HCT116 (cell line): ENCODE results near the gene SLC29A1. TPM values are rescaled to one million over a fixed set of nuclear protein-coding genes. Genes with fewer than 3 reads are reported as not detected.
A peak's percentile ranks its signal among the peaks of the same experiment; 100 is the strongest.

Experiments used
- ATAC-seq: fragments of 200-7000 bp; cut with Tn5 transposase; 2 replicates; pipeline ENCODE4 v1.9.1; 2020; ENCODE audit warnings: mild to moderate bottlenecking, moderate library complexity
- BruUV-seq: library from RNA; stranded (reverse); fragments of 400-500 nt; replicated peaks from 2 replicates; lab custom pipeline; 2021; lab: Mats Ljungman, UMichigan
- CTCF ChIA-PET: fragments of 300-600 bp; sonication (Branson Sonifier 250); formaldehyde crosslinking; loops from one replicate; lab custom pipeline; 2021; ENCODE audit warnings: antibody characterized with exemption; lab: Charles Lee
- POLR2A ChIA-PET: fragments of 300-600, 350-600 bp; sonication (Branson Sonifier 250); formaldehyde crosslinking; loops from one replicate; lab custom pipeline; 2021; ENCODE audit warnings: antibody characterized with exemption; lab: Charles Lee
- RAD21 ChIA-PET, 2 experiments: fragments of 300-600 bp; sonication (Branson Sonifier 250); formaldehyde crosslinking; loops; one replicate each; lab custom pipeline; 2023; ENCODE audit warnings: low total read pairs in 2 of 2; ENCODE audit not compliant: uncharacterized antibody in 2 of 2, unreplicated experiment in 2 of 2, low non-redundant PET in 1 of 2; lab: Charles Lee
- DNase-seq: peaks from one replicate; pipeline ENCODE4 v3.0.0-alpha.2; 2010; ENCODE audit warnings: low read depth, low spot score
- H2AFZ ChIP-seq: fragments of 200-600 bp; shearing (Covaris generic), sonication (generic); 2 replicates; pipeline ENCODE4 v1.6.1; 2017; ENCODE audit warnings: low read depth, mixed run types, mixed read lengths, antibody characterized with exemption, low read length; ENCODE audit not compliant: poor library complexity, severe bottlenecking
- H3K27ac ChIP-seq: 2 replicates; pipeline ENCODE4 v1.5.1; 2012; ENCODE audit warnings: low read depth, low read length
- H3K27me3 ChIP-seq: fragments of 200-600 bp; sonication (generic); 2 replicates; pipeline ENCODE4 v1.6.1; 2016; ENCODE audit warnings: mixed run types, low read length, mixed read lengths; ENCODE audit not compliant: insufficient read depth
- H3K36me3 ChIP-seq, 2 experiments: fragments of 200-500 bp in 1 of 2; fragments of 200-600 bp in 1 of 2; sonication (Bioruptor generic) in 1 of 2; sonication (generic) in 1 of 2; 2 replicates each; pipeline versions ENCODE4 v1.5.1 to v1.6.1; 2014 to 2016; ENCODE audit warnings: low read length in 2 of 2, inconsistent platforms in 1 of 2, mixed read lengths in 1 of 2, mixed run types in 1 of 2; ENCODE audit not compliant: insufficient read depth in 2 of 2, control insufficient read depth in 1 of 2
- H3K4me1 ChIP-seq, 2 experiments: fragments of 200-600 bp in 1 of 2; sonication (generic) in 1 of 2; 2 replicates each; pipeline versions ENCODE4 v1.5.1 to v1.6.1; 2012 to 2017; ENCODE audit warnings: low read length in 2 of 2, inconsistent platforms in 1 of 2, mild to moderate bottlenecking in 1 of 2, mixed read lengths in 1 of 2, mixed run types in 1 of 2, moderate library complexity in 1 of 2; ENCODE audit not compliant: insufficient read depth in 2 of 2, control insufficient read depth in 1 of 2
- H3K4me2 ChIP-seq: fragments of 200-600 bp; sonication (generic); 2 replicates; pipeline ENCODE4 v1.6.1; 2017; ENCODE audit warnings: mixed run types, low read length, mixed read lengths
- H3K4me3 ChIP-seq, 2 experiments: fragments of 200-600 bp in 1 of 2; sonication (generic) in 1 of 2; replicated peaks in 1 of 2; 2 replicates each; pipeline ENCODE4 v1.5.1; 2011 to 2016; ENCODE audit warnings: low read length in 2 of 2, control low read depth in 1 of 2, low read depth in 1 of 2, mild to moderate bottlenecking in 1 of 2, mixed read lengths in 1 of 2, mixed run types in 1 of 2
- H3K79me2 ChIP-seq: fragments of 200-600 bp; sonication (generic); 2 replicates; pipeline ENCODE4 v1.6.1; 2017; ENCODE audit warnings: mild to moderate bottlenecking, mixed run types, low read length, moderate library complexity, mixed read lengths; ENCODE audit not compliant: insufficient read depth
- H3K9ac ChIP-seq: fragments of 200-600 bp; sonication (generic); 2 replicates; pipeline ENCODE4 v1.6.1; 2016; ENCODE audit warnings: low read length, mixed read lengths
- H3K9me2 ChIP-seq: fragments of 200-600 bp; sonication (generic), shearing (Covaris generic); 2 replicates; pipeline ENCODE4 v1.6.1; 2017; ENCODE audit warnings: mixed run types, mild to moderate bottlenecking, moderate library complexity; ENCODE audit not compliant: insufficient read depth
- H3K9me3 ChIP-seq, 2 experiments: fragments of 200-500 bp in 1 of 2; fragments of 200-600 bp in 1 of 2; sonication (Bioruptor generic) in 1 of 2; sonication (generic) in 1 of 2; 2 replicates each; pipeline ENCODE4 v1.6.1; 2014 to 2017; ENCODE audit warnings: low read length in 2 of 2, mixed read lengths in 2 of 2, inconsistent platforms in 1 of 2, low read depth in 1 of 2, mild to moderate bottlenecking in 1 of 2, mixed run types in 1 of 2, moderate library complexity in 1 of 2; ENCODE audit not compliant: control insufficient read depth in 1 of 2, insufficient read depth in 1 of 2
- H4K20me1 ChIP-seq: fragments of 200-600 bp; sonication (generic), shearing (Covaris generic); 2 replicates; pipeline ENCODE4 v1.6.1; 2017; ENCODE audit warnings: mixed run types, mild to moderate bottlenecking, moderate library complexity; ENCODE audit not compliant: insufficient read depth
- CTCF ChIP-seq, 3 experiments: fragments of 200-600 bp in 1 of 3; sonication (generic) in 1 of 3; IDR thresholded peaks in 2 of 3; conservative IDR thresholded peaks in 1 of 3; 2 replicates each; pipeline ENCODE4 v1.5.1; 2012 to 2017; ENCODE audit warnings: low read depth in 2 of 3, low read length in 2 of 3, antibody characterized with exemption in 1 of 3, borderline replicate concordance in 1 of 3, control low read depth in 1 of 3, mild to moderate bottlenecking in 1 of 3, mixed read lengths in 1 of 3, mixed run types in 1 of 3, moderate library complexity in 1 of 3; ENCODE audit not compliant: insufficient read depth in 1 of 3
- EZH2 ChIP-seq: fragments of 200-600 bp; sonication (generic); IDR thresholded peaks from 2 replicates; pipeline ENCODE4 v1.6.1; 2017; ENCODE audit warnings: antibody characterized with exemption, mixed run types
- FOSL1 ChIP-seq: IDR thresholded peaks from 2 replicates; pipeline ENCODE4 v1.6.1; 2012; ENCODE audit warnings: low read depth
- POLR2A ChIP-seq: IDR thresholded peaks from 2 replicates; pipeline ENCODE4 v1.7.0; 2011; ENCODE audit warnings: borderline replicate concordance; ENCODE audit not compliant: insufficient read depth, insufficient read length; ENCODE audit errors: extremely low read depth
- POLR2AphosphoS5 ChIP-seq: IDR thresholded peaks from 2 replicates; pipeline ENCODE4 v1.6.1; 2011; ENCODE audit warnings: mild to moderate bottlenecking, low read depth, low read length, moderate library complexity
- SP1 ChIP-seq: IDR thresholded peaks from 2 replicates; pipeline ENCODE4 v1.6.1; 2012; ENCODE audit warnings: low read depth
- SRF ChIP-seq: IDR thresholded peaks from 2 replicates; pipeline ENCODE4 v1.6.1; 2012; ENCODE audit warnings: low read depth
- ZFX ChIP-seq: fragments of 450-650 bp; IDR thresholded peaks from 2 replicates; pipeline ENCODE4 v1.6.1; 2017
- intact Hi-C: fragments of 100-400 bp; cut with micrococcal nuclease; formaldehyde crosslinking; loops from 2 replicates; pipeline ENCODE4 v1.10.0; 2022
- total RNA-seq: library from RNA; stranded (reverse); gene quantifications from one replicate; pipeline ENCODE4 v1.2.1, GENCODE V29; 2021; ENCODE audit not compliant: unreplicated experiment

The SLC29A1 gene
- total RNA-seq, 1 experiment from 2014 or later: 67.6 TPM

- H2AFZ ChIP-seq: no peak overlapping the region
These were observed 2.5 kb upstream of the SLC29A1 start for GRCh38 chr6:44220913-44221290.

GRCh38 chr6:44221291-44221960 lies 2.0 kb upstream of the SLC29A1 start:
- ATAC-seq: peak; percentile 56

More at GRCh38 chr6:44220913-44221290, 2.5 kb upstream of the SLC29A1 start:
- POLR2A ChIA-PET: interaction anchor here (0.5 to 4.5 kb wide), 2 partner anchors 26 to 101 kb away, joined by 4 to 22 read pairs; partner anchors contain the start of gene HSP90AB1
- peaks cover 0 to 2% of the 10 kb centered on the region in 2 experiments; a peak in 1 of 4 replicates for H3K36me3 ChIP-seq
- BruUV-seq: no TSS peak
- DNase-seq (no peak), ATAC-seq (no peak)
- H3K4me2 ChIP-seq: peak overlapping the region; percentile 59
- RAD21 ChIA-PET: no interaction called here
- TF ChIP-seq POLR2A (no peak), SRF (no peak), EZH2 (no peak), SP1 (no peak)
- H3K4me1 ChIP-seq: peaks cover 45 to 65% of the 10 kb centered on the region in 2 experiments
- H3K9me3 ChIP-seq: no peaks in the 10 kb centered on the region
- CTCF ChIA-PET: interaction anchor here (1.0 to 2.7 kb wide), 7 partner anchors 8 to 48 kb away, joined by 4 to 8 read pairs (median 6); no protein-coding TSS in a partner anchor
- peak overlapping the region; percentile 41; the same call in 1 of the 2 replicates for H3K9ac ChIP-seq
- no peaks in the 10 kb centered on the region for H3K9me2 ChIP-seq
- intact Hi-C loops: no loop called here
- no peak overlapping the region for H3K4me3 ChIP-seq
- no peaks in the 10 kb centered on the region for H4K20me1 ChIP-seq
- H3K27ac ChIP-seq: peak overlapping the region; percentile 41
- H3K27me3 ChIP-seq: no peaks in the 10 kb centered on the region
- H3K79me2 ChIP-seq: peaks cover 24% of the 10 kb centered on the region

More at GRCh38 chr6:44221291-44221960, 2.0 kb upstream of the SLC29A1 start:
- Histone ChIP-seq H3K4me3 (no peak overlapping the region; a peak in 1 of 4 replicates), H2AFZ (no peak overlapping the region), H3K4me1 (peaks cover 45 to 71% of the 10 kb centered on the region in 2 experiments), H3K27ac (peak overlapping the region; percentile 41), H3K36me3 (peaks cover 0 to 5% of the 10 kb centered on the region in 2 experiments; a peak in 1 of 4 replicates), H3K79me2 (peaks cover 29% of the 10 kb centered on the region), H3K4me2 (peak overlapping the region; percentile 59), H3K9ac (peak overlapping the region; percentile 41), H3K9me3 (no peaks in the 10 kb centered on the region), H4K20me1 (peaks cover 4% of the 10 kb centered on the region; the same call in 1 of the 2 replicates), H3K9me2 (no peaks in the 10 kb centered on the region), H3K27me3 (no peaks in the 10 kb centered on the region)
- TF ChIP-seq POLR2AphosphoS5 (peak; percentile 46; the same call in 1 of the 2 replicates), ZFX (peak; percentile 48; the same call in 1 of the 2 replicates), CTCF (IDR thresholded peaks at IDR 0.05 in 2 of 3, conservative IDR thresholded peaks at IDR 0.05 in 1 of 3; ENCODE audit: borderline replicate concordance in 1 of 3, insufficient read depth in 1 of 3, low read depth in 2 of 3, low read length in 2 of 3) (peak in 2 of 3 experiments; percentile 68 to 83; a peak in 4 of 6 replicates), FOSL1 (no peak)
- no peak for DNase-seq
- intact Hi-C loops: no loop called here
- ChIA-PET CTCF (interaction anchor here (0.6 to 2.7 kb wide), 8 partner anchors 9 to 49 kb away, joined by 3 to 8 read pairs (median 6); partner anchors contain the start of gene HSP90AB1), RAD21 (no interaction called here), POLR2A (interaction anchor here (0.5 to 4.5 kb wide), 2 partner anchors 25 to 100 kb away, joined by 4 to 22 read pairs; partner anchors contain the start of gene HSP90AB1)
- no TSS peak for BruUV-seq
